Hindlimb muscle (tissue), 1 donor: Measurements from ENCODE around the gene SBF2. TPM values are rescaled to one million over a fixed set of nuclear protein-coding genes. Genes with fewer than 3 reads are reported as not detected.
"Not testable (repeated sequence)": the region's sequence is repeated elsewhere in the genome, so short reads cannot be mapped to it uniquely, and the experiment has no call there.

Experiments
- DNase-seq: peaks from one replicate; pipeline ENCODE4 v3.0.0-alpha.2; 2013
- polyA plus RNA-seq: library from polyadenylated mRNA; unstranded; fragments of 120-200 nt; gene quantifications from one replicate; pipeline ENCODE4 v1.2.1, GENCODE V29; 2013; ENCODE audit not compliant: insufficient read length

The SBF2 gene
- polyA plus RNA-seq, 1 donor: 24.9 TPM

DNA sequence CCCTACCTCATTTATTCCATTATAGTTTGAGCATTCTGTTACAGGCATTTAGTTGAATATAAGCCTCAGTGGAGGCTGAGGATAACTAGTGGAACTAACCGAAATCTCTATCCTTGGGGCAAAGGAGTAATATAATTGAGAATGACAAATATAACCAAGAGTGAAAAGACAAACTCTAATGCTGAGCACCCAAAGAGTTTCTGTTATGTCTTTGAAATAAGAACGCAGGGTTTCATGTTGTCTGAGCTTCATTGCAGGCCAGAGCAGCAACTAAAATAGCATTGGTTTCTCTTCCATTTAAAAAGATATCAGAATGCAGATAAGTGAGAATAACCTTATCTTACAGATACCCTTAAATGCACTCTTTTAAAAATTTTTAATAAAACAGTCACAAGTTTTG, 131.8 kb downstream of the SBF2 start:
- no peak for DNase-seq

DNA sequence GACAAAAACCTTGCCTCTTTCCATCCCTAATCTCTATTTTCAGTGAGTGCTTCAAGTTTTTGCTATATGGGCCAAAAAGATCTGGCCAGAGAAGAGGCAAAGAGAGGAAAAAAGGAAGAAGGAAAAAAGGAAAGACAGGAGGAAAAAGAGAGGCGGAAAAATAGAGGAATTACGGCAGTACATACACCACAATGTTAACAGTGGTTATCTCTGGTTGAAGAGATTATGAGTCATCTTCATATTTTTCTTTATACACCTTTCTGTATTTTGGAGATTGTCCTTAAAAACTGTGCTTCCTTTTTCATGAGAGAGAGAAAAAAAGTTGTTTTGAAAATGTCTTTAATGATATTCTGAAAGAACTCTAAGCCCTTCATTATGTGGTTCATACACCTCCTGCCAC, 133.7 kb downstream of the SBF2 start:
- DNase-seq: no peak

- DNase-seq: no peak
Observed at GRCh38 chr11:10158461-10158860, 135.6 kb downstream of the SBF2 start.

DNA sequence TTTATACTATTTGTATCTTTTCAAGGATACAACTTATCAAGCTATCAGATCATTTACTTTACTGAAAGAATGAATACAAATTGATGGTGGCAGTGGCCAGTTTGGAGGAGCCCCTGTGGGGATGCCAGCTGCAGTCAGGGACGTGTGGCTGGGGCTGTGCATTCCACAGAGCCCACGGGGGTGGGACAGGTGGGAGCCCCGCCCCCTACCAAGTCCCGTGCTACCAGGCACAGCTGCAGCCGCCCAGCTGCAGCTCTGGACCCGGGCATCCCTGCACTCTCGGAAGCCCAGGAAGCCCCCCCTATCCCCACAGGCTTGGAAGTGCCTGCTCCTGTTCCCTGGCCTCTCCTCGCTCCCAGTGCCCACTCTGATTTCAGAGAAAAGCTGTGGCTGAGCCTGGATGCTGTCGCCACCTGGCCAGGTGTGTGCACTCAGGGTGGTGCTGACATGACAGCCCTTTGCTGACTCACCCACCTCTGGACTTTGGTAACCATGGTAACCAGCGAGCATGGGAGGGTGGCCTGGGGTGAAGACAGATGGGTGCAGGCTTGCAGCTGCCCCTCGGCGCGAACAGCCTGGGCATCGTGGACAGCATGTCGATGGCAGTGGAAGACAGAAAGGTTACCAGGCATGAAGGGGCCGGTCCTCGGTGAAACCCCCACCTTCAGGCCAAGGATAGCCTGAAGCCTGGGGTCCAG, 138.1 kb downstream of the SBF2 start:
- no peak for DNase-seq

DNA sequence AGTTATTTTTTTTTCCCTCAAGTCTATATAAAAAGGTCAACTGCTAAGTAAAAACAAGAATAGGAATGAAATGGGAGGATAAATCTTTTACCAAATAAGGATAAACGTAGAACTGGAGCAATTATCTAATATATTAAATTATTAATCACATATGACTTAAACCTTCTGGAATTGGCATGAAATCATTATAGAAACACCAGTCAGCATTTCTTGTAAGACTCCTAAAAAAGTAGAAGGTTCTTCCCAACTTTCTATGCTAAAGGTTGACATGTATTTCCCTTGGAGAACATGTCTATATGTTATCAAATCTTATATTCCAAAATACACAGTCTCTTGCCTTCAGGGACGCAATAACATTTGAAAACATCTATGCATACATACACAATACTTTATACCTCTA, 143.2 kb downstream of the SBF2 start:
- DNase-seq: no peak

- no peak for DNase-seq
Observed at GRCh38 chr11:10149553-10149952, 144.5 kb downstream of the SBF2 start.

- no peak for DNase-seq
Observed at GRCh38 chr11:10147195-10147594, 146.8 kb downstream of the SBF2 start.

DNA sequence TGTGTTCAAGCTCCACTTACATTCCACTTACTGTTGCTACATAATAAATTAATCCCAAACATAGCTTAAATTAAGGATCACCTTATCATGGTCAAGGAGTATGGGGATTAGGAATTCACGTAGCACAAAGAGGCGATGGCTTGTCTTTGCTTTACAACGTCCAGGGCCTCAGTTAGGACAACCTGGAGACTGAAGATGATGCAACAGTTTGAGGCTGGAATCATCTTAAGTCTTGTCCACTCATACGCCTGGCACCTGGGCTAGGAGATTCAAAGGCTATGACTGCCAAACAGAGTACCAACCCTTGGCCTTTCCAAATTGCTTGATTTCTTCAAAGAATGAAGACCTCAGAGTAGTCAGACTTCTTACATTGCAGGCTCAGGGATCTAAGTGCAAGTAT, 149.1 kb downstream of the SBF2 start:
- DNase-seq: no peak

DNA sequence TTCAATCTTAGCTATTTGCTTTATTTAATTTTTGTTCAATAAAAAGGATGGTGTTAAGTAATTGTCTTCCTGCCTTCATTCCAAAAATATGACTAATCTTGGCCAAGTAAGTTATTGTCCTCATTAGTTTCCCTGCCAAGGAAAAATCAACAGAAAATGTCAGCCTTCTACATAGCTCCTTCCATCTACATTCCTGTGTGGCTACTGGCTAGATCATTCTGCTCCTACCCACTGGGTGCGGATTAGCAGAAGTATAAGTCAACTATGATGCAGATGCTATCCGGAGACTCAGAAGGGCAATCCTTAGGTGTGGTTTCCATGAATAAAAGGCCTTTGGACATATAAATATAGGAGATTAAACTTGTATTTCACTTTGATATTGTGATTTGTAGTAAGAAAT, 154.4 kb downstream of the SBF2 start:
- DNase-seq: no peak

- no peak for DNase-seq
Observed at GRCh38 chr11:10139143-10139542, 154.9 kb downstream of the SBF2 start.

GRCh38 chr11:10134975-10135481, 159.0 kb downstream of the SBF2 start:
- DNase-seq: no peak

- not testable (repeated sequence) for DNase-seq
Observed at GRCh38 chr11:10134226-10134625, 159.8 kb downstream of the SBF2 start.

DNA sequence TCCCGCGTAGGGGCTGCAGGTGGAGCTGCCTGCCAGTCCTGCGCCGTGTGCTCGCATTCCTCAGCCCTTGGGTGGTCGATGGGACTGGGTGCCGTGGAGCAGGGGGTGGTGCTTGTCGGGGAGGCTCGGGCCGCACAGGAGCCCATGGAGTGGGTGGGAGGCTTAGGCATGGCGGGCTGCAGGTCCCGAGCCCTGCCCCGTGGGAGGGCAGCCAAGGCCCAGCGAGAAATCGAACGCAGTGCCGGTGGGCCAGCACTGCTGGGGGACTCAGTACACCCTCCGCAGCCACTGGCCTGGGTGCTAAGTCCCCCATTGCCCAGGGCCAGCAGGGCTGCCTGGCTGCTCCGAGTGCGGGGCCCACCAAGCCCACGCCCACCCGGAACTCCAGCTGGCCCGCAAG, 160.8 kb downstream of the SBF2 start:
- not testable (repeated sequence) for DNase-seq

GRCh38 chr11:10130875-10131274, 163.1 kb downstream of the SBF2 start:
- no peak for DNase-seq

DNA sequence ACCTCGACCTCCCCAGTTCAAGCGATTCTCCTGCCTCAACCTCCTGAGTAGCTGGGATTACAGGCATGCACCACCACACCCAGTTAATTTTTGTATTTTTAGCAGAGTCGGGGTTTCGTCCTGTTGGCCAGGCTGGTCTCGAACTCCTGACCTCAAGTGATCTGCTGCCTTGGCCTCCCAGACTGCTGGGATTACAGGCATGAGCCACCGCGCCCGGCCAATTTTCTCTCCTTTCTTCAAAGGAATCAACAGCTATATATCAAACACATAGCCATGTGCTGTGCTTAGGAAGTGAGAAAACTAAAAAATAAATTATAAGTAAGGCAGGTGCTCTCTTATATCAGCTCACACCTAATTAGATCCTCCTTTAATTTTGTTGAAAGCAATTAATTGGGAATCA, 164.8 kb downstream of the SBF2 start:
- not testable (repeated sequence) for DNase-seq

DNA sequence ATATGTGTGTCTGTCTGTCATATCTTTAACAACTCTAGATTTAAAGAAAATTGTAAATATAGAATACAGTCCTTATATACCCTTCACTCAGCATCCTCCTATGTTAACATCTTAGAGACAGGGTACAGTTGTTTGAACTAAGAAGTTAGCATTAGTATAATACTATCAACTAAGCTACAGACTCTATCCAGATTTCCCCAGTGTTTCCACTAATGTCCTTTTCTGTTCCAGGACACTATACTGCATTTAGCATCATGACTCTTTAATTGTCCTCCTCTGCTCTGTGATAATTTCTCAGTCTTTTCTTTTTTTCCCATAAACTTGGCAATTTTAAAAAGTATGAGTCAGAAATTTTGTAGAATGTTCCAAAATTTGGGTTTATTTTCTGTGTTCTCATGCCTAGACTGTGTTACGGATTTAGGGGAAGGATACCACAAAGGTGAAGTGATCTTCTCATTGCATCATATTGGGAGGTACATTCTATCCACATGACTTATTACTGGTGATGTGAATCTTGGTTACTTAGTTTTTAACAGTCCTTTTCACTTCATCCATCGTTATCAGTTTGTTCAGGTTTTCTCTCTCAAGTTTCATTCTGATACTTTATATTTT, 168.4 kb downstream of the SBF2 start:
- DNase-seq: no peak

DNA sequence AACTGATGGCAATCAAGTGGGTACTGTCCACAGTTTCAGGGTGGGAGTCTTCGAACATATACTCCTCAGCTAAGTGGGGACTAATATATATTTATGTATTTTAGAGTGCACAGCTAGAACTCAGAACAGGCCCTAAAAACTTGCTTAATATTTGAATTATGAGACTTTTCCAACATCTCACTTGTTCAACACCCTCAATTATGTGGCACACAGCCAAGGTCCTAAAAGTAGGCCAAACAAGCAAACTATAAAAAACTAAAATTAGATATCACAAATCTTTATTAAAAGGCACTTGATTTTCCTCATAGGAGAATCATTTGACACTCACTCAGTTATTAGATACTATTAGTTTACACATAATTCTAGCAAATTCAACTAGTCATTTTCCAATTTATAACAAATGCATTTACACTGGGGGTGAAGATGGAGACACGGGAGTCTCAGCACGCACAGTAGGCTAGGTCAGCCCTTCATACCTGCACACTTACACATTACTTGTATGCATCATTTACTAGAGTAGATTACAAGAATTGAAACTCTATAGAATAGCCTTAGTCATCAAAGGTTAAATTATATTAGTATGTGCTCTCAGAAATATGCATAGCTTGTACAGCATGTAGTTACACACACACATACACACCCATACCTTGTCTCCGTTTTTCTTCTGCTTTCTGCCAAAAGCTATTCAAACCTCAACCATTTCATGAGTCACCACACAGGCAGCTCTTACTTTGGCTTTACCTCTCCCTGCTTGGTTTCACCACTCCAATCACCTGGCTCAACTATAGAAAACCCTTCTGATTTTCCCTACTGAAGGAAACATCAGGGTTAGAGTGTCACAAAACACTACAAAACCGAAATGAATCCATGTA, 171.5 kb downstream of the SBF2 start:
- DNase-seq: no peak

- DNase-seq: peak; percentile 34
Observed at GRCh38 chr11:10118865-10119264, 175.2 kb downstream of the SBF2 start.

GRCh38 chr11:10117709-10118351, 176.2 kb downstream of the SBF2 start:
- peak; percentile 26 for DNase-seq

DNA sequence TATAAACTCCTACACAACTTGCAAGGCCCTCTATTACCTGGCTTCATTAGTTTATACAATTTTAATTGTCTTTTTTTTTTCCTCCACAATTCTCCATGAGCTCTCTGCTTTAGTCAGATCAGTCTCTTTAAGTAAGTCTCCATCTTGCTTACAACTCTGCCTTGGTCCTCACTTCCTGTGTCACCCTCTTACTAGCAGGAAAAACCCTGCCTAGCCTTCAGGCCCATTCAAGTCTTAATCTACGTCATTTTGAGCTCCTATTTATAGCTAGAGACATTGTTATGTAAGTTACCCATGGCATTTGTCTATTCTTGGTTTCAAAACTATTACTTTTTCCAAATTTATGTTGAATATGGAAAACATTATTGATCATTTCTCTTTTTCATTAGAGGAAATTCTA, 177.4 kb downstream of the SBF2 start:
- DNase-seq: no peak

GRCh38 chr11:10114593-10115404, 179.2 kb downstream of the SBF2 start:
- DNase-seq: no peak

DNA sequence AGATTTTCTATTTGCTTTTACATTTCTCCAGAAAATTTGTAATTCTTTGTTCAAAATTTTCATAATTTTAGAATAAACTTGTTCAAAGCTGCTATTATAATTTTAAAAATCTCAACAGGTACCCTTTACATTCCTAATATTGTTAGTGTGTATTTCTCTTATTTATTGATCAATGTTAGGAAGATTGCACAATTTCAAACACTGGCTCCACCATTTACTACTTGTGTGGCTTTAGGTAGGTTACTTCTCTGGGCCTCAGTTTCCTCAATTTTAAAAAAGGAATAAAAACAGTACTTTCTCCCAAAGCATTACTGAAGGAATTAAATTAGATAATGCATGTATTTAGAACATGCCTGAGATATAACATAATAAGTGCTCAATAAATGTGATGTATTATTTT, 180.2 kb downstream of the SBF2 start:
- DNase-seq: no peak
